Fibroblast of skin of left biceps (primary cell): ENCODE data around the gene HMGN1.
A peak's percentile ranks its signal among the peaks of the same experiment; 100 is the strongest.
"Not testable (repeated sequence)": the region's sequence is repeated elsewhere in the genome, so short reads cannot be mapped to it uniquely, and the experiment has no call there.

Experiments
- DNase-seq, 2 experiments: peaks; one replicate each; pipeline ENCODE4 v3.0.0-alpha.2; 2013; ENCODE audit warnings: low read depth in 2 of 2

Gene HMGN1, protein sequence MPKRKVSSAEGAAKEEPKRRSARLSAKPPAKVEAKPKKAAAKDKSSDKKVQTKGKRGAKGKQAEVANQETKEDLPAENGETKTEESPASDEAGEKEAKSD

DNA sequence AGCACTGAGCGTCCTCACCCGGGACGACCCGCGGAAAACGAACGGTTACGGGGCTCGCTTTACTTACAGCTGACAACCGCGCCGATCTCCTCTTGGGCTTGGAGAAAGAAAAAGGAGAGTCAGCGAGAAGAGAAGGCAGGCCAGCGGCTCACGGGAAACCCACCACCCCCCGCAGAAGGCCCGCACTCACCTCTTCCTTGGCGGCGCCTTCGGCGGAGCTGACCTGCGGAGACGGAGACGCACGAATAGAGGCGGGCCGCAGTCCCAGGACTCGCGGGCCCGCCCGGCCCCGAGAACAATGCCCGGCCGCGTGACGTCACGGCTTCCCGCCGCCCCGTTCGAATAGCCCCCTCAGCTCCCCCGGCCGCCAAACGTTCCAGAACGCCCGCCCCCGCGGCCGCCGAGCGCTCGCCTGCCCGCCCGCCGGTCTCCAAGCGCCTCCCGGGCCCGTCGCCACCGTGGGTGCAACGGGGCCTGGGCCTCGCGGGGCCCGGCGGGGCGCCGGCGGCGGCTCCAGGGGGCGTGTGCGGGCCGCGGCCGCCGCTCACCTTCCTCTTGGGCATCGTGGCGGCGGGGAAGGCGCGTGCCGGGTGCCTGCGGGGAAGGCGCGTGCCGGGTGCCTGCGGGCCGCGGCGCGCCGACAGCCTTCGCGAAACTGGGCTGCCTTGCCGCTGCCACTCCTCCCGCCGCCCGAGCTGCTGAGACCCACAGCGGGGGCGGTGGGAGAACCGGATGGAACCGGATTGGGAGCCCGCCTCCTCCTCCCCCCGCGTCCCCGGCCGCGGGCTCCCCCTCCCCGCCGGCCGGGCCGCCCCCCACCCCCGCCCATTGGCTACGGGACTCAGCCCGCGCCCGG, at the start of gene HMGN1:
HMGN1 (minus strand) TSS at position 734 of the 856 bp plus-strand sequence; CDS start at position 563, 171 bp downstream.
- DNase-seq = peak; percentile 76 to 81

DNA sequence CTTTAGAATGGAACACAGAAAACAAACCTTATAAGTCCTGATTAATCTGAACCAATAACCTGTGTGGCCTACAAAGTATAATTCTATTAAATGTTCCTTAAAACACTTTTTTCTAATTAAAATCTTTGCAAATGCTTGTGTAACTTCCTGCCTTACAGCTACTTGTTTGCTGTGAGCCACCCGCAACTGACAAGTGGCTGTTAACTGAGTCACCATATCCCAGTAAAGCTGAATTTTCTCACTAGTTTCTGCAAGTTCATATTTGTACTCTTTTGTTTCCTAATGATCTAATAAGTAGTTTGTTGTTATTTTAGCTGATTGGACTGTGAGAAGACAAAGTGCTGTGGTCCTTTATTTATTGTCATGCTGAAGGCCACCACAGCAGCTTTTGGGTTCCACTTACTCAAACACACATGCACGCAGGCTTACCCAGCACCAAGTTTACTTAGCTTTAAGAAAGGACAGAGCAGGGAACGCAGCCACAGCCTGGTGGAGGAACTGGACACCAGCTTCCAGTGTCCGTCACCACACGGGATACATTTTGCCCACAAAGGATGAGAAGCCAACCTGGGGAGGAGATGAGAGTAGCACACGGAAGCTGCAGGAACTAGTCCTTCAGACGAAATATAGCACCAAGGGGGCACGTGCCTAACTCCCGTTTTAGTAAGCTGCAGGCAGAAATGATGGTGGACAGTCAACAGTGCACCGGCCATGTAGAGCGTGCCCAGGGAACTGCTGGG, 48.9 kb upstream of the HMGN1 start:
- no peak for DNase-seq

DNA sequence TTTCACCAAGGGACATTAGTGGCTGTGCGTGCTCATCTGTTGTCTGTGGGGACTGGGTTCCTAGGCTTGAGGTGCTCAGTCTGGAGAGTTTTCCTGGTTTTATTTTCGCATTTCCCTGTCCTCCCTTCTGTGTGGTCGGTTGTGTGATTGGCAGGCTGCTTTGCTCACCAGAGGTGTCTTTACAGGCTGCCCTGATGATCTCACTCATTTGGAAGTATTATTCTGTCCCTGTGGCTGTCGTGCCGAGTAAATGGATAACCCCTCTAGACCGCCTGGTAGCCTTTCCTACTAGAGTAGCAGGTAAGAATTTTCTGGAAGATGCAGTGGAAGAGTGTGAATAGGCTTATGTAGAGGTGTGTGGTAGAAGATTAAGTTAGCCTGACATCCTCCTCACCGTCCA, 44.1 kb upstream of the HMGN1 start:
- no peak for DNase-seq

DNA sequence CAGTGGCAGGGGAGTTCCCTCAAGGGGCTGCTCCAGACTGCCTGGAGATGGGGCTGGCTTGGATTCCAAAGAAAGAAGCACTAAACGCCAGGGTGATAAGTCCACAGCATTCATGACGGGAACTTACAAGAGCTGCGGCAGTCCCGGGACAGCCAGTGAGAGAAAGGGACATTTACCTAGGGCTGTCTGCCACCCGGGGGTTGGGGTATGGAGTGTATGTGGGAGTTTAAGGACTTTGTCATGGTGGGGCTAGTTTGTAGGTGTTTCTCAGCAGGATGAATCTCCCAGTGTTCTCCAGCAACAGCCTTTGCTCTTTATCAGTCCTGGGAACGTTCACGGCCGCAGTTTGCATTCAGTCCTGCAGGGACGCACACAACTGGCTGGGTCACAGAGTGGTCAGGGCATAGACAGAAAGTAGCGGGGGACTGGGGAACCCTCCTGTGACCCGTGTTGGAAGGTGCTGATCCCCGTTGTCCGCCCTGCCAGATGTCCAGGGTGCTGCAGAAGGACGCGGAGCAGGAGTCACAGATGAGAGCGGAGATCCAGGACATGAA, 41.4 kb upstream of the HMGN1 start:
- DNase-seq = no peak

DNA sequence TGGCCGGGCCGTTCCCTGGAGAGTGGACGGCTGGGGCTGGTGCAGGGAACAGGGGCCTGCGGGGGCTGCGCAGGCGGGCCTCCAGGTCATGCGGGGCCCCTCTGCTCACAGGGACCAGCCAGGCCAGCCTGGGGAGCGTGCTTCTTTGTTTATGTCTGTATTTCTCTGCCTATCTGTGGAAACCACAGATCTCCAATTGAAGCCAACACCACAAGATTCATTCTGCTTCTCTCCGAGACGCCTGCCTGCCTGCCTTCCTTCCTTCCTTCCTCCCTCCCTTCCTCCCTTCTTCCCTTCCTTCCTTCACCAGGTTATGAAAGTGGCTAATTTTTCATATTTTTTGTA, 39.9 kb upstream of the HMGN1 start:
- DNase-seq = no peak

DNA sequence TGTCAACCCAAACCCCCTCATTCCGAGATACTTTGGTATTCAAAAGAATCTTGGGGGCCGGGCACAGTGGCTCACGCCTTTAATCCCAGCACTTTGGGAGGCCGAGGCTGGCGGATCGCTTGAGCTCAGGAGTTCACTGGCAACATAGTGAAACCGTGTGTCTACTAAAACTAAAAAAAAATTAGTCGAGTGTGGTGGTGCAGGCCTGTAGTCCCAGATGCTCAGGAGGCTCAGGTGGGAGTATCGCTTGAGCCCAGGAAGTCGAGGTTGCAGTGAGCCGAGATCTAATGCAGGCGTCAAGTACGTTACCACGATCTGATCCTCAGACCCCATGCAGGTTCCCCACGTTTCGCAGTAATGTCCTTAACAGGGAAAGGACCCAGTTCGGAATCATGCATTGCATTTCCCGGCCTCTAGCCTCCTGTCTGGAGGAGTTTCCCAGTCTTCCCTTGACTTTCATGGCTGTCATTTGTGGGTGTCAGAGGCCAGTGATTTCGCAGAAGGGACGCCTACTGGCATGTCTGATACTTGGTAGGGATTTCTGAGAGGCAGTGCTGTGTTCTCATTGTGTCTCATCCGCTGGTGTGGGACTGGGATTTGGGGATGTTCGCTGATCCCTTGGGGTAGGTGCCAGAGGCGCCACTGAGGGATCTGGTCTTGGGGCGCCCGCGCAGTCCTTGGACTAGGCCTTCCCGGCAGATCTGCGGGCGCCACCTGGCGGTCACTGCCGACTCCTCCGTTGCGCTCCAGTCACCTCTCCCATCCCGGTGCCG, 39.3 kb upstream of the HMGN1 start:
- DNase-seq = peak in 1 of 2 experiments; percentile 23

DNA sequence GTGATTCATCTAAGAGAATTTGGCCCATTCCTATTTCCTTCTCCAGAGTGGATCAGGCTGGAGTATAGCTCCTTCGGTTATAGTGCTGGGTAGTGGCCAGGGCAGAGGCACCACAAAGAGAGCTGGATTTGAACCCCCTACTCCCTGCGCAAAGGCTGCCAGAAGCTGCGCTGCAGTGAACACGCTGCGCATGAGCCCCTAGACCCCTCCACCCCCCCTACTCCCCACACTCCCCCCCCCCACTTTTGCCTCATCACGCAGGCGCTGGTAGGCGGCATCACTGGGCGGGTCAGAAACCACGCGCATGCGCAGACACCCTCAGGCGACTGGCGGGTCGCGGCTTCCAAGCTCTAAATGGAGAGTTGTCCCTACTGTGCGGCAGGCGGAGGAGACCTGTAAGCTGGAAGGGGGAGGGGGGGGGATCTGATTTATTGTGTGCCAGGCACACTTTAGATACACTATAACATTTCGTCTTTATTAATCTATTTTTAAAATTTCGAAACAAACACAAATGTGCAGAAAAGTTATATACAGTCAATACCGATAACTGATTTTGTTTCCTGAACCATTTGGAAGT, 38.7 kb upstream of the HMGN1 start:
- peak; percentile 53 to 66 for DNase-seq

DNA sequence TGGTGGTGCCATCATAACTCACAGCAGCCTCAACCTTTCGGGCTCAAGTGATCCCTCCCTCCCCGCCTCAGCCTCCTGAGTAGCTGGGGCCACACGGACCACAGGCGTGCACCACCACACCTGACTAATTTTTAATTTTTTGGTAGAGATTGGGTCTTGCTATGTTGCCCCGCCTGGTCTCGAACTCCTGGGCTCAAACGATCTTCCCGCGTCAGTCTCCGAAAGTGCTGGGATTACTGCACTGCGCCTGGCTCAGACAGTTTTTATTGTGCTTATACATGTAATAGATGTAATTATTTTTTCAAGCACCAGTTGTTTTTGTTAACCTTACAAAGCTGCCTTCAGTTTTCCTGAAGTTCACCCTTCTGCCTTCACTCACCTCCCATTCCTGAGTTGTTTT, 38.0 kb upstream of the HMGN1 start:
- no peak for DNase-seq

DNA sequence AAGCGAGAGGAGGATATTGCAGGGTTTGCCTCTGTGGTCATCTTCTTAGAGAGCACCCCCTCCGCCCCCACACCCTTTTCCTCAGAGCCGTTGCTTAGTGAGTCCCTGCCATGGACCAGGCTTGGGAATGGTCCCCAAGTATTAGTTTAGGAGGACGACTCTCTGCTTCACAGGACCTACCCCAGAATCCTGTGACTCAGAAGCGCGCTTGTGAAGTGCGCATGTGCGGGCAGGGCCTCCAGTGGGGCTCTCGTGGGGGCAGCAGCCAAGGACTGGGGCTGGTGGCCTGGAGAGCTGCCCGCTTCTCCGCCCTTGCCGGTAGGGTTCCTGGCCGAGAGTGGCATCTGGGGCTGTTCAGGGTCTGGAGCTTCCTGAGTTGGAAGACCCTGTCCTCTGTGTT, 37.3 kb upstream of the HMGN1 start:
- no peak for DNase-seq

DNA sequence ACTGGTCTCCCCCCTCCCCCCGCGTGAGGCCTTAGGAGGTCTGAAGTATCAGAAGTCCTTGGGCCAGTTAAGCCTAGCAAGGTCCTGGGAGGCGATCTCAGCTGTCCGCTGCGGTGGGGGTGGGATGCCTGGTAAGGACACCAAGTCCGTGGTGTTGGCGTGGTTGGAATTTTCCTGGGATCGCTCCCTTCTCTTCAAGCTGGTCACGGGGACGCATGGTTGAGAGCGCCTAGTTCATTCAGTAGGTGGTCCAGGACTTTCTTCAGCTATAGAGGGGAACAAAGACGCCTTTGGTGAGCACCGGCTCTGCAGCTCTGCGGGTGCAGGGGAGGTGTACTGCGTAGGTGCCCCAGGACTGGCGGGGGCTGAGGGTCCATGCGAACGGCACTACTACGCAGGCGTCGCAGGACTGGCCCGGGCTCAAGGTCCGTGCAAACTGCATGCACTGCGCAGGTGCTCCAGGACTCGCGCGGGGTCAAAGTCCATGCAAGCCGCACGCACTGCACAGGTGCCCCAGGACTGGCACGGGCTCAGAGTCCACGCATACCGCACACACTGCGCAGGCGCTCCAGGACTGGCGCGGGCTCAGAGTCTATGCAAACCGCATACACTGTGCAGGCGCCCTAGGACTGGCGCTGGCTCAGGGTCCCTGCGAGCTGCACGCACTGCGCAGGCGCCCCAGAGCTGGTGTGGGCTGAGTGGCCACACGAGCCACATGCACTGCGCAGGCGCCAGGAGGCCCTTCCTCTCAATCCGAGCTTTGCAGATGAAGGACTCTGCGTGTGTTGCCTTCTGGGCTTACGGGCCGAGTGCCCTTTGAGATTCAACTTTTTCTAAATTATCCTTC, 36.6 kb upstream of the HMGN1 start:
- peak; percentile 56 to 57 for DNase-seq

DNA sequence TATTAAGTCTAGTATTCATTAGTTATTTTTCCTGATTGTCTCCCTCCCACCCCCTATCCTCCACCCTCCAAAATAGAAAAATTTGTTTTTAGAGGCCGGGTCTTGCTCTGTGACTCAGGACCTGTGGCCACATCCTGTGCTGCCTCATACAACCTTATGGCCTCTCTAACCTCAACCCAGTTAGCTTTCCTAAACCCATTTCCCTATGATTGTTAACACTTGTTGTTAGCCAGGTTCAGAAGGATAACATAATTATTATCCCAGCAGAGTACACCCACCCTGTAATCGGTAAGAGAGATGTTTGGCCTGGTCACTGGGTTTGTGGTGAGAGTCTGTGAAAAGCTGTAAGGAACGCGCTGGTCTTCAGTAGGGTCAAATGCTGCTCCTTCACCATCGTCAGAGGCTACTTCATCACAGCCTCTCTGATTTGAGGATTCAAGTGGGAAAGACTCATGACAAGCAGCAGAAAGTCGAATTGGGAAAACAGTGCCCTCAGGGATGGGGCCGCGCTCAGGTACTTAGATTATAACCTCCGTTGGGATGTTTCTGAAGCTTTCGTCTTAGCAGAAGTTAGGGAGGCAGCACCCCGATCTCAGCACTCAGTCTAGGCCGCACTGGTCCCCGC, 35.9 kb upstream of the HMGN1 start:
- no peak for DNase-seq

DNA sequence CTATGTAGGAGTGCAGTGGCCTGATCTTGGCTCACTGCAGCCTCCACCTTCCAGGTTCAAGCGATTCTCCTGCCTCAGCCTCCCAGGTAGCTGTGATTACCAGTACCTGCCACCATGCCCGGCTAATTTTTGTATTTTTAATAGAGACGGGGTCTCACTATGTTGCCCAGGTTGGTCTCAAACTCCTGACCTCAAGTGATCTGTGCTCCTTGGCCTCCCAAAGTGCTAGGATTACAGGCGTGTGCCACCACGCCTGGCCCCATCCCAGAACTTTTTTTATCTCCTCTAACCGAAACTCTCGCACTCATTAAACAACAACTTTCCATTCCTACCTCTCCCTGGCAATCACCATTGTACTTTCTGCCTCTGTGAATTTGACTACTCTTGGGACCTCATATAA, 33.2 kb upstream of the HMGN1 start:
- not testable (repeated sequence) for DNase-seq

DNA sequence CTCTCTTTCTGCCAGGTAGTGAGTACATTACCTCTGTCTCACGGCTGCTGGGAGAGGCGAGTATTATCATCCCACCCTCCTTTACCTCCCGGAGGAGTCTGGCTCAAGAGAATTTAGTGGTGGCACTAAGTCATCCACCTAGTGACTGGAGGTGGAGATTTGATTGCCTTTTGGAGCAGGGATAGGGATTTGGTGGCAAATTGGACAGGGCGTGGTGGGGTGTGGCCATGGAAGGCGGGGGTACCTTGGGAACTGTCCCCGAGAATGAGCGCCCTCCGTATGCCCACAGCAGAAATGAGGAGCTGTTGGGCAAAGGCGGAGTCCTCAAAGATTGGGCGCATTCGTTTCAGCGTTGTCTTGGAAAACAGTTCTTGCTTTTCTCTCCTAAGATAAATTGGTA, 32.1 kb upstream of the HMGN1 start:
- DNase-seq = no peak

DNA sequence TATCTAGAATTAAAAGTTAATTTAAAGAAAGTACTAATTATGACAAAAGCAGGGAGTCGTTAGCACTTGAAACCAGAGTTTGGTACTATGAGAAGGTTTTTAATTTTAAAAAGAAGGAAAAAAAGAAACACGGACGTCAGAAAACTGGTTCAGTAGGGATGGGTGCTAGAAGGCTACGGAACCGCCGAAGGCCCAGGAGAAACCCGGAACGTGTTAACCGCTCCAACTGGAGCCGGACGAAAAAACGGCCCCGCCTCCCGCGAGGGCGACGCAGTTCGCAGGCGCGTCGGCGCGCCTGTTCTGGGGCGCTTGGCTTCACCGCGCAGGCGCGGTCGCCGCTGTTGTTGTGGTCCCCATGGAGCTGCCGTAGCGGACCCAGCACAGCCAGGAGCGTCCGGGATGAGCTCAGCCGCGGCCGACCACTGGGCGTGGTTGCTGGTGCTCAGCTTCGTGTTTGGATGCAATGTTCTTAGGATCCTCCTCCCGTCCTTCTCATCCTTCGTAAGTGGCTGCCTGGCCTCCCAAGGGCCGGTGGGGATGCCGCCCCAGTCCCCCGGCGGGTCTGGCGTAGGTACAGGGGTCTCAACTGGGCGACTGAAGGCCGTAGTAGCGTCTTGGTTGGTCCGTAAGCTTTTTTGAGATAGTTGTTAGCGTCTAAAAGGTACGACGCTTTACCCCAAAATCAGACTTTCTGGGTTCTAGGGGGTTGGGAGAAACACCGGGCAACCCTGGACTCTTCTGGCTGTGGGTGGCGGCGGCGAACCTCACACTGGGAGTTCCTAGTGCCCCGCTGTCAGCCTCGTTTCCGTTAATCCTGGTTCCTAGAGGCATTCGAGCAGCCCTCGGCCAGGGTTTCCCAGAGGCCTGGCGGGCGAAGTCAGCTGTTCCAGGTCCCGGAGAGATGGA, 31.4 kb upstream of the HMGN1 start:
- DNase-seq = peak; percentile 88 to 89

DNA sequence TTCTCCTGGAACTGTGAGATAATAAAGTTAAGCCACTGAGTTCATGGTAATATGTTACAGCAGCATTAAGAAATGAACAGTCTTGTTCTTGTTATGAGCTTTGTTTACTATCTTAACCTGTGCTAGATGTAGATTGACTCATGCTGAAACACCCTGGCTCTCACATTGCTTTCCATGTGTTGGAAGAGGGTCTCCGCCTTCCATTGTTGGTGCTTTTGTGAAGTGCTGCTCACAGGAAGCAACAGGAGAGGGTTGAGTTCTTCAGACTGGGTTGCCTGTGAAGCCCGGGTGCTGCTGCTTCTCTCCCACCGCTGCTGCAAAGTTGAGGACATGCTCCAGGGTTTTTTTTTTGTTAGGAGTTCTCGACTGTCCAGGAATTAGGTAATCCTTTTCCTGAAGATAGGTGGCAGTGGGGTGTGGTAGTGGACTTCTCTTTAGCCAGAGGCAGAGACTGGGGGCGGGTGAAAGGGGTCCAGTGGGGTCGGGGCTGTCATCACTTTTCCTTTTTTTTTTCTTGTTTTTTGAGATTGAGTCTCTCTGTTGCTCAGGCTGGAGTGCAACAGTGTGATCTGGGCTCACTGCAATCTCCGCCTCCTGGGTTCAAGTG, 28.7 kb upstream of the HMGN1 start:
- no peak for DNase-seq

DNA sequence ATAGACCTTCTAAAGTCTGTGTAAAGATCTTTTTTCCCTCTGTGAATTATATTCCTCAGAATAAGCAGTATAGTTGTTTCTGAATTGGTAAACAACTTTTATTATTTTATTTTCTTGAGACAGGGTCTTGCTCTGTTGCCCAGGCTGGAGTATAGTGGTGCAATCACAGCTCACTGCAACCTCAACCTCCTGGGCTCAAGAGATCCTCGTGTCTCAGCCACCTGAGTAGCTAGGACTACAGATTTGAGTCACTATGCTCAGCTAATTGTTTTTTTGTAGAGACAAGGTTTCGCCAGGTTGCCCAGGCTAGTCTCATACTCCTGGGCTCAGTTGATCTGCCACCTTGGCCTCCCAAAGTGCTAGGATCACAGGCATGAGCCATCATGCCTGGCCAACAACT, 26.6 kb upstream of the HMGN1 start:
- no peak for DNase-seq

DNA sequence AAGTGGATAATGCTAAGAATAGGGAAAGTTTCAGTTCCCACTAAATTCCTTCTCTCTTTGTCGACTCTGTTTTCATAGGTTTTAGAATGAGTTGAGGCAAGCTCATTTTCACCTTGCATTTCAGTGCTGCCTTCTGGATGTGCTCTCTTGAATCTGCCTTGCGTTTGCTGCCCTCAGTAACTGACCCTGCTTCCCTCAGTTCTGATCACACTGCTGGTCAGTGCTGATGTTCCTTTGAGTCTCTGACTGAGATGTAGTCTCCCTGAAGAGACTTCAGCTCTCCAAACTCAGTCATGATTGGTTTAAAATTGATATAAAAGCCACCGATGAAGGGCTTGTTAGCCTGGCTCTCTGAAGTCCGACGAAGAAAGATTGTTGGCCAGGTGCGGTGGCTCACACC, 25.2 kb upstream of the HMGN1 start:
- no peak for DNase-seq

DNA sequence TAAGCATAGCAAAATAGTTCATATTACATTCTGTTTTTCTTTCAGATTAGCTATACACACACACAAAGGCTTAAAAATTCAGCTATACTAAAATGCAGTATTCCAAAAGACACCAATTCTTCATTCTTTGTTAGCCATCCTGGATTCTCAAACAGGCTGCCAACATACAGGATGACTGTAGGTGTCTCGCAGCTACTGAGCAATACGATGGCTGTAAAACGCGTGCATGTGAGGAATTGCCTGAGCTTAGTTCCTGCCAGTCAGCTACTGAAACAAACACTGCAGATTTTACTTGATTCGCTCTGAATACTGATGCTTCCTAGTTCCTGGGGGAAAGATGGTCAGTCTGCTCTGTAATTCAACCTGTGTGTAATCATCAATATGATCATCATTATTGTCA, 24.7 kb upstream of the HMGN1 start:
- DNase-seq = no peak

DNA sequence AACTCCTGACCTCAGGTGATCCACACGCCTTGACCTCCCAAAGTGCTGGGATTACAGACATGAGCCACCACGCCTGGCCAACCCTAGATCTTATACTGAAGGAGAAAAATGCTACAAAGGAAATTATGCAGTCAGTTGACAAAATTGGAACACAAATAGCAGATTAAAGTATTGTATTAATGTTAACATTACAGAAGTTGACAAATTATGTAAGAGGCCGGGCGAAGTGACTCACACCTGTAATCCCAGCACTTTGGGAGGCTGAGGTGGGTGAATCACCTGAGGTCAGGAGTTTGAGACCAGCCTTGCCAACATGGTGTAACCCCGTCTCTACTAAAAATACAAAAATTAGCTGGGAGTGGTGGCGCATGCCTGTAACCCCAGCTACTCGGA, 21.0 kb upstream of the HMGN1 start:
- not testable (repeated sequence) for DNase-seq
